ENCODE data around the gene ATF7IP2.
"Not testable (repeated sequence)": the region's sequence is repeated elsewhere in the genome, so short reads cannot be mapped to it uniquely, and the experiment has no call there.

The ATF7IP2 gene, protein sequence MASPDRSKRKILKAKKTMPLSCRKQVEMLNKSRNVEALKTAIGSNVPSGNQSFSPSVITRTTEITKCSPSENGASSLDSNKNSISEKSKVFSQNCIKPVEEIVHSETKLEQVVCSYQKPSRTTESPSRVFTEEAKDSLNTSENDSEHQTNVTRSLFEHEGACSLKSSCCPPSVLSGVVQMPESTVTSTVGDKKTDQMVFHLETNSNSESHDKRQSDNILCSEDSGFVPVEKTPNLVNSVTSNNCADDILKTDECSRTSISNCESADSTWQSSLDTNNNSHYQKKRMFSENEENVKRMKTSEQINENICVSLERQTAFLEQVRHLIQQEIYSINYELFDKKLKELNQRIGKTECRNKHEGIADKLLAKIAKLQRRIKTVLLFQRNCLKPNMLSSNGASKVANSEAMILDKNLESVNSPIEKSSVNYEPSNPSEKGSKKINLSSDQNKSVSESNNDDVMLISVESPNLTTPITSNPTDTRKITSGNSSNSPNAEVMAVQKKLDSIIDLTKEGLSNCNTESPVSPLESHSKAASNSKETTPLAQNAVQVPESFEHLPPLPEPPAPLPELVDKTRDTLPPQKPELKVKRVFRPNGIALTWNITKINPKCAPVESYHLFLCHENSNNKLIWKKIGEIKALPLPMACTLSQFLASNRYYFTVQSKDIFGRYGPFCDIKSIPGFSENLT

GRCh38 chr16:10385725-10386516 lies at the start of gene ATF7IP2:
Gene ATF7IP2 (plus strand): TSS chr16:10386061. CDS start chr16:10430621, 44,560 bp downstream.
- peak; percentile 91 for DNase-seq

- no peak for DNase-seq
Measured at GRCh38 chr16:10338426-10338825, 47.4 kb upstream of the ATF7IP2 start.

DNA sequence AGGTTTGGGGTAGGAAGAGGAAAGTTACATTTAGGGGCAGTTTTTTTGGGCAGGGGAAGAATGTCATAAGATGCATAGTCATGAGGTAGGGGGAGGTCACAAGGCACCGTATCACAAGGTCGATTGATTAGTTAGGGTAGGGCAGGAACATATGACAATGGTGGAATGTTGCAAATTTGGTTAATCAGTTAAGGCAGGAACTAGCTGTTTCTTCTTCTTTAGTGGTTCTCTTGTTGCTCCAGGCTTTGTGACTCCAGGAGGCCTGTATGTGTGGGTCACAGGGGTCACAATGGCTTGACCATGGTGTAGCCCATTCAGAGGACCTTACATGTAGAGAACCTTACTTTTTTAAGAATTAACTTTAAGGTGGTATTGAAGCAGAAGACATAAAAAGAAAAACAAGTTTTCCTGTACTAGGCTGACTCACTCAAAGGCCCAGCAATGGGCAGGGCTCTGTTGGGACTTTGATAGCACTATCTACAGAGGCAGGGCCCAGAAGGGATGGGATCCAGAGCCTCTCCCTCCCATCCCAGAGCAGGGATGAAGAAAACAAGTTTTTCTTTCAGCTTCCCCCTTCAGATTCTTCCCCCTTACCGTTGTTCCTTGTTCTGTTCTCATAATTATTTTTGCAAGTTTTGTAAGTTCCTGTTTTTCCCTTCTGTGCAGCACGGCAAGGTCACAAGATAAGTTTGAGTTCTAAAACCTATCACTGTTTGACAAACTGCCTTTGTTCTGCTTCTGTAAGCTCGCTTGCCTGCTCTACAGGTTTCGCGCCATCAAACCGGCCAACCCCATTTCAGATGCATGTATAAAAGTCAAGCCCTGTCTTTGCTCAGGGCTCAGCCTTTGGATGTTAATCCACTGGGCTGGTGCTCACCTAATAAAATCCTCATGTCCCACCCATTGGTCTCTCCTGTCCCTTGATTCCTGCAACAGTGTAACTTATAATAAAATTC lies 45.8 kb upstream of the ATF7IP2 start:
- peak; percentile 30 for DNase-seq

DNA sequence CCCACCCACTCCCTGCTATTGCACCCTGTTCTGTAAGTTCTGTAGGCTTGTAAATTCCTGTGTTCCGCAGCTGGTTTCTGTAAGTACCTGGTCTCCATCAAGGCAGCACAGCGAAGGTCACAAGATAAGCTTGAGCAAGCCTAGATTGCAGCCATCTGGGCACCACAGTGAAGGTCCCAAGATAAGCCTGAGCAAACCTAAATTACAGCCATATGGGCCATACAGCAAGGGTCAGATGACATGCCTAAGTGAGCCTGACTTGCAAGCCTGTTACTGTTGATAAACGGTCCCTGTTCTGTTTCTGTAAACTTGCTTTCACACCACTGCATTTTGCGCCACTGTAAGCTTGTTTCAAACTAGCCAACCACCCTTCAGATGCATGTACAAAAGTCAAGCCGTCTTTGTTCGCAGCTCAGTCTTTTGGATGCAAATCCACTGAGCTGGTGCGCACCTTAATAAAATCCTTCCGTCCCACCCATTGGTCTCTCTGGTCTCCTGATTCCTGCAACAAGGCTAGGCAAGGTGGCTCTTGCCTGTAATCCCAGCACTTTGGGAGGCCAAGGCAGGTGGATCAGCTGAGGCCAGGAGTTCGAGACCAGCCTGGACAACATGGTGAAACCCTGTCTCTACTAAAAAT lies 42.6 kb upstream of the ATF7IP2 start:
- DNase-seq, result no peak

GRCh38 chr16:10344699-10345098 lies 41.2 kb upstream of the ATF7IP2 start:
- not testable (repeated sequence) for DNase-seq

GRCh38 chr16:10345629-10346028 lies 40.2 kb upstream of the ATF7IP2 start:
- no peak for DNase-seq

DNA sequence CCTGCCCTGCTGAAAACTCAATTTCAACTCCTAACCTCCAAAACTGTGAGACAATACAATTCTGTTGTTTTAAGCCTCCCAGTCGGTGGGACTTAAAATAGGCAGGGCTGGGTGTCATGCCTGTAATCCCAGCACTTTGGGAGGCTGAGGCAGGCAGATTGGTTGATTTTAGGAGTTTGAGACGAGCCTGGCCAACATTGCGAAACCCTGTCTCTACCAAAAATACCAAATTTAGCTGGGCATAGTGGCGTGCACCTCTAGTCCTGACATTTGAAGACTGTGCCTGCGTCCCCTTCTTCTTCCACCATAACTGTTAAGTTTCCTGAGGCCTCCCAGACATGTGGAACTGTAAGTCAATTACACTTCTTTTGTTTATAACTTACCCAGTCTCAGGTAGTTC lies 36.0 kb upstream of the ATF7IP2 start:
- DNase-seq, result no peak

DNA sequence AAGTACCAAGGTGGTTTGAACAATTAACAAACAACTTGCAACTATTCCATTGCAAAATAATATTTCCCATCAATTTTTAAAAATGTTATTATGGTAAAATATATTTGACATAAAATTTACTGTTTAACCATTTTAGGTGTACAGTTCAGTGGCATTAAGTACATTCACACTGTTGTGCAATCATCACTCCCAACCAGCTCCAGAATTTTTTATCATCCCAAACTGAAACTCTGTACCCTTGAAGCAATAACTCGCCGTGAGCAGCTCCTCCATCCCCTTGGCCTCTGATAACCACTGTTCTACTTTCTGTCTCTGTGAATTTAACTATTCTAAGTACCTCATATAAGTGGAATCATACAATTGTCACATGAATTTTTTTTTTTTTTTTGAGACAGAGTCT lies 33.6 kb upstream of the ATF7IP2 start:
- no peak for DNase-seq

DNA sequence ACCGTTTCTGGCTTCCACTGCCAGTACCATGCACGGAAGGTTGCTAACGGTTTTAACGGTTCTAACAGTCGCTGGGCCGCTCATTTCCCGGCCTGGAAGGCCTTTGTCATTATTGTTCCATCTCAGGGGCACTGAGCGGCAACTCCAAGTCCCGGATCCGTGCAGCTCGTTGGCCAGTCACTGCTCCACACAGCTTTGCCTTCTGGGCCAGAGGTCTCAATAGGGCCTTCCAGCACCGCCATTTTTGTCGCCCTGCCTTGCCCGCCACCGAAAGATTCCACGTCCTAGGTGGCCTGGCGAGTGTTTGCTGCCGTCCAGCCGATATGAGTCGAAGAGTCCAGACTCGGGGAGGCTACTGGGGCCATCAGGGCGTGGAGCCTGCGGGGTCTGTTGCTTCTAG lies 30.3 kb upstream of the ATF7IP2 start:
- no peak for DNase-seq

- DNase-seq, result no peak
Measured at GRCh38 chr16:10356870-10357842, 28.7 kb upstream of the ATF7IP2 start.

- not testable (repeated sequence) for DNase-seq
Measured at GRCh38 chr16:10361747-10362076, 24.1 kb upstream of the ATF7IP2 start.

DNA sequence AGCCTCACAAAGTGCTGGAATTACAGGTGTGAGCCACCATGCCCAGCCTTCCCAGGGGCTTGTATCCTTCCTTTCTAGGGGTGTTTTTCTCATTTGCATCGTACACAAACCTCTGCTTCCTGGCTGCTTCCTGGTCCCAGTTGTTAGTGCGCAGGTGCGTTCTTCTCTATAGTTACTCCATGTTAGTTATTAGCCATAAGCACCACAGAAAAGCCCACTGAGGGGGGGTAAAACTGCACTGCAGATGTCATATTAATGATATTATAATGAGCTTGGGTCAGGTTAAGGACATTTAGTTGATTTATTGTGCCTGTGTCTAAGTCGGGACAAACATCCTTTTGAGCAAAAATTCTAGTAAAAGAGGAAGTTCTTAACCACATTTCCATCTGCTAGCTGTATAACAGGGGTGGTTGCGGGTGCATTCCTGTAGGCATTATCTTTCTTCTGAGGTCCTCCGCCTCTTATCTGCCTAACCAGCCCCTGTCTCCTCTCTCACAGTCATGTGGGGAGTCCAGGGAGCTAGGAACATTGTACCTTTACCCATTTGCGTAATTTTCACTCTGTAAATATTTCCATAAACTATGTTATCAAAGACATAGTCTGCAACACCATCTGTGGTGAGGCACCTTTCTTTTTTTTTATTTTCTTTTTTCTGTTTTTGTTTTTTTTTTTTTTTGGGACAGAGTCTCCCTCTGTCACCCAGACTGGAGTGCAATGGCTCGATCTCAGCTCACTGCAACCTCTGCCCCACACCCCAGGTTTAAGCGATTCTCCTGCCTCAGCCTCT lies 23.6 kb upstream of the ATF7IP2 start:
- peak; percentile 90 for DNase-seq

DNA sequence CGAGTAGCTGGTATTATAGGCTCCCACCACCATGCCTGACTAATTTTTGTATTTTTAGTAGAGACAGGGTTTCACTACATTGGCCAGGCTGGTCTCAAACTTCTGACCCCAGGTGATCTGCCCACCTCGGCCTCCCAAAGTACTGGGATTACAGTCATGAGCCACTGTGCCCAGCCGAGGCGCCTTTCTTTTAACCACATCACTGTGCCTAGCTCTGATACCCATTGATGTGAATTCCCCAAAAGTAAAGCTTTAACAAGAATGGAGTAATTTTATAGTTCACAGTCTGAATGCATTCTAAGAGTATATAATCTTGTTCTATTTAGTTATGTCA lies 23.0 kb upstream of the ATF7IP2 start:
- not testable (repeated sequence) for DNase-seq

GRCh38 chr16:10366619-10367018 lies 19.2 kb upstream of the ATF7IP2 start:
- DNase-seq, result not testable (repeated sequence)

- DNase-seq, result no peak
Measured at GRCh38 chr16:10367616-10368188, 18.2 kb upstream of the ATF7IP2 start.

DNA sequence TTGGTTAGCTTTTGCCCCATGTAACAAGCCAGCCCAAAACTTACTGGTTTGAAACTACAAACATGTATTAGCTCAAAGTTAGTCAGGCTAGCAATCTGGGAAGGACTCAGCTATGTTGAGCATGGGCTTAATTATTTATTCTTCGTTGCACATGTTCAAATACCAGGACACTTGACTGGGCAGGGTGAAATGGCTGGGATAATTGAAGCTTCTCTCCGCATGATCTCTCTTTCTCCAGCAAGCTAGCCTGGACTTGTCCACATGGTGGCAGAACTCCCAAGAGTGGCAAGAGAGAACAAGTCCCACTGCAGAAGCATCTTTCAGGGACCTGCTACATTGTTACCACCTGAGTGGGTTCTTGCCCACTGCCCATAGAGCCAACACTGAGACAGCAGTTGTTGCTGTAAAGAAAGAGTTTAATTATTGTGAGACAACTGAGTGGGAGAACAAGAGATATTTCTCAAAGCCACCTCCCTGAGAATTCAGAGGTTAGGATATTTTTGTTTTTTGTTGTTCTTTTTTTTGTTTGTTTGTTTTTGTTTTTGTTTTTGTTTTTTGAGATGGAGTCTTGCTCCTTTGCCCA lies 16.8 kb upstream of the ATF7IP2 start:
- DNase-seq, result no peak

GRCh38 chr16:10370096-10370726 lies 15.7 kb upstream of the ATF7IP2 start:
- DNase-seq, result no peak

GRCh38 chr16:10371592-10371991 lies 14.3 kb upstream of the ATF7IP2 start:
- no peak for DNase-seq

DNA sequence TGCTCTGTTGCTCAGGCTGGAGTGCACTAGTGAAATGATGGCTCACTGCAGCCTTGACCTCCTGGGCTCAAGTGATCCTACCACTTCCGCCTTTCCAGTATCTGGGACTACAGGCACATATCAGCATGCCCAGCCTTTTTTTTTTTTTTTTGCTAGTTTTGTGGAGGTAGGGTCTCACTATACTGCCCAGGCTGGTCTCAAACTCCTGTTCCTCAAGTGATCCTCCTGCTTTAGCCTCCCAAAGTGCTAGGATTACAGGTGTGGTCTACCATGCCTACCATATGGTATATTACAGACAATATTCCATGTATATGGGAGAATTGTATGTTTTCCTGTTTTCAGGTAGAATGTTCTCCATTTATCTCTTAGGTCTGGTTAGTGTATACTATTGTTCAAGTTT lies 12.3 kb upstream of the ATF7IP2 start:
- DNase-seq, result no peak
